Hepatocyte (in vitro differentiated cells): ENCODE measurements around the gene LRRC1. TPM values are rescaled to one million over a fixed set of nuclear protein-coding genes. Genes with fewer than 3 reads are reported as not detected.
A peak's percentile ranks its signal among the peaks of the same experiment; 100 is the strongest.

Experiments
- DNase-seq: peaks from one replicate; pipeline ENCODE4 v3.0.0-alpha.2; 2016; ENCODE audit warnings: low spot score
- H2AFZ ChIP-seq: fragments of 200-600 bp; sonication (generic); 2 replicates; pipeline ENCODE4 v1.6.0; 2016; ENCODE audit warnings: antibody characterized with exemption, mild to moderate bottlenecking
- H3K27ac ChIP-seq: fragments of 200-600 bp; sonication (generic); 2 replicates; pipeline ENCODE4 v1.5.1; 2016; ENCODE audit warnings: mild to moderate bottlenecking
- H3K27me3 ChIP-seq: fragments of 200-600 bp; sonication (generic); 2 replicates; pipeline ENCODE4 v1.6.1; 2016
- H3K36me3 ChIP-seq: fragments of 200-600 bp; sonication (generic); replicated peaks from 2 replicates; pipeline ENCODE4 v1.5.1; 2016; ENCODE audit warnings: low read depth; ENCODE audit not compliant: insufficient read depth
- H3K4me1 ChIP-seq: fragments of 200-600 bp; sonication (generic); 2 replicates; pipeline ENCODE4 v1.5.1; 2016; ENCODE audit warnings: mild to moderate bottlenecking, moderate library complexity; ENCODE audit not compliant: insufficient read depth
- H3K4me2 ChIP-seq: fragments of 200-600 bp; sonication (generic); 2 replicates; pipeline ENCODE4 v1.6.0; 2016
- H3K4me3 ChIP-seq: fragments of 200-600 bp; sonication (generic); 2 replicates; pipeline ENCODE4 v1.5.1; 2016; ENCODE audit warnings: mild to moderate bottlenecking
- H3K79me2 ChIP-seq: fragments of 200-600 bp; sonication (generic); 2 replicates; pipeline ENCODE4 v1.6.0; 2017; ENCODE audit warnings: mild to moderate bottlenecking
- H3K9me2 ChIP-seq: fragments of 200-600 bp; sonication (generic); replicated peaks from 2 replicates; pipeline ENCODE4 v1.6.0; 2017; ENCODE audit warnings: mild to moderate bottlenecking; ENCODE audit not compliant: insufficient read depth
- H3K9me3 ChIP-seq: fragments of 200-600 bp; sonication (generic); 2 replicates; pipeline ENCODE4 v1.5.1; 2016; ENCODE audit warnings: low read depth, mild to moderate bottlenecking
- H4K20me1 ChIP-seq: fragments of 200-600 bp; sonication (generic); 2 replicates; pipeline ENCODE4 v1.6.0; 2016; ENCODE audit warnings: mild to moderate bottlenecking; ENCODE audit not compliant: insufficient read depth, poor library complexity, severe bottlenecking
- CTCF ChIP-seq: fragments of 200-600 bp; sonication (generic); IDR thresholded peaks from 2 replicates; pipeline ENCODE4 v1.5.1; 2016; ENCODE audit warnings: antibody characterized with exemption, mild to moderate bottlenecking; ENCODE audit not compliant: poor library complexity
- EZH2 ChIP-seq: fragments of 200-600 bp; sonication (generic); IDR thresholded peaks from 2 replicates; pipeline ENCODE4 v1.6.1; 2016; ENCODE audit warnings: antibody characterized with exemption, mild to moderate bottlenecking, borderline replicate concordance
- EZH2phosphoT487 ChIP-seq: fragments of 200-600 bp; sonication (generic); IDR thresholded peaks from one replicate; pipeline ENCODE4 v1.6.1; 2018; ENCODE audit warnings: antibody characterized with exemption, mild to moderate bottlenecking, low read depth, moderate library complexity; ENCODE audit not compliant: unreplicated experiment, severe bottlenecking
- WGBS: methylation state at CpG from one replicate; pipeline ENCODE4 v1.1.6; 2016; ENCODE audit warnings: low lambda C conversion rate; ENCODE audit errors: missing lambda C conversion rate; 5-methylcytosine and 5-hydroxymethylcytosine counted together
- polyA plus RNA-seq: library from polyadenylated mRNA; unstranded; fragments of >200 nt; fragmentation: Nextera tagmentation; extraction: Ambion mirVana; gene quantifications from 2 replicates; pipeline ENCODE4 v1.2.1, GENCODE V29; 2016
- total RNA-seq: library from RNA; depleted of rRNA; stranded (reverse); fragments of >200 nt; gene quantifications from 2 replicates; pipeline ENCODE4 v1.2.3, GENCODE V29; 2014

Gene LRRC1
- total and polyA plus RNA-seq, 2 experiments from 2014 or later: 54.3 to 61.4 TPM

- no peaks in the 10 kb centered on the region for H3K27me3 ChIP-seq
- H4K20me1 ChIP-seq: no peaks in the 10 kb centered on the region
- DNase-seq: no peak
- peaks cover 20% of the 10 kb centered on the region for H3K79me2 ChIP-seq
- H3K27ac ChIP-seq: no peak overlapping the region
- no peak for TF ChIP-seq CTCF
- TF ChIP-seq EZH2: no peak
- no peak for TF ChIP-seq EZH2phosphoT487
- H3K9me2 ChIP-seq: no peaks in the 10 kb centered on the region
- H3K4me2 ChIP-seq: no peak overlapping the region
- H3K4me3 ChIP-seq: no peak overlapping the region
- no peaks in the 10 kb centered on the region for H3K4me1 ChIP-seq
- no peaks in the 10 kb centered on the region for H3K36me3 ChIP-seq
- WGBS: 50% methylated on average over 1 of the region's 1 CpG
- no peak overlapping the region for H2AFZ ChIP-seq
- H3K9me3 ChIP-seq: no peaks in the 10 kb centered on the region
Measured at GRCh38 chr6:53888931-53889330, 94.1 kb downstream of the LRRC1 start.

GRCh38 chr6:53889365-53889764, 94.6 kb downstream of the LRRC1 start:
- H3K4me1 ChIP-seq: no peaks in the 10 kb centered on the region
- no peaks in the 10 kb centered on the region for H3K27me3 ChIP-seq
- peaks cover 20% of the 10 kb centered on the region for H3K79me2 ChIP-seq
- WGBS: 94% methylated on average over 1 of the region's 1 CpG
- H3K4me2 ChIP-seq: no peak overlapping the region
- TF ChIP-seq EZH2 (no peak), EZH2phosphoT487 (no peak), CTCF (no peak)
- H3K9me3 ChIP-seq: no peaks in the 10 kb centered on the region
- no peaks in the 10 kb centered on the region for H3K36me3 ChIP-seq
- H3K27ac ChIP-seq: no peak overlapping the region
- no peak overlapping the region for H2AFZ ChIP-seq
- no peak for DNase-seq
- H4K20me1 ChIP-seq: no peaks in the 10 kb centered on the region
- H3K4me3 ChIP-seq: no peak overlapping the region
- no peaks in the 10 kb centered on the region for H3K9me2 ChIP-seq

GRCh38 chr6:53892707-53893106, 97.9 kb downstream of the LRRC1 start:
- Histone ChIP-seq H3K27me3 (no peaks in the 10 kb centered on the region), H2AFZ (no peak overlapping the region), H3K79me2 (peaks cover 27% of the 10 kb centered on the region), H3K9me3 (no peaks in the 10 kb centered on the region), H3K9me2 (no peaks in the 10 kb centered on the region), H3K4me1 (peaks cover 18% of the 10 kb centered on the region), H4K20me1 (no peaks in the 10 kb centered on the region), H3K4me2 (no peak overlapping the region), H3K4me3 (no peak overlapping the region), H3K36me3 (no peaks in the 10 kb centered on the region), H3K27ac (no peak overlapping the region)
- no peak for TF ChIP-seq EZH2phosphoT487
- no peak for TF ChIP-seq CTCF
- no peak for TF ChIP-seq EZH2
- WGBS: 91% methylated on average over 1 of the region's 1 CpG
- no peak for DNase-seq

GRCh38 chr6:53894091-53894490, 99.3 kb downstream of the LRRC1 start:
- Histone ChIP-seq H3K36me3 (no peaks in the 10 kb centered on the region), H2AFZ (no peak overlapping the region), H3K4me3 (no peak overlapping the region), H4K20me1 (no peaks in the 10 kb centered on the region), H3K4me2 (no peak overlapping the region), H3K9me3 (no peaks in the 10 kb centered on the region), H3K27ac (no peak overlapping the region), H3K79me2 (peaks cover 22% of the 10 kb centered on the region), H3K4me1 (peaks cover 18% of the 10 kb centered on the region), H3K27me3 (no peaks in the 10 kb centered on the region), H3K9me2 (no peaks in the 10 kb centered on the region)
- DNase-seq: peak; percentile 39
- no peak for TF ChIP-seq CTCF
- TF ChIP-seq EZH2phosphoT487: no peak
- TF ChIP-seq EZH2: no peak
- WGBS: 71% methylated on average over 2 of the region's 2 CpGs
